Central memory CD8-positive, alpha-beta T cell (primary cell): ENCODE measurements around the gene COL25A1.

ENCODE experiments used
- ATAC-seq: fragments of 150-1000 bp; cut with Tn5 transposase; replicated peaks from 2 replicates; pipeline ENCODE4 v1.10.0; 2022; ENCODE audit warnings: mild to moderate bottlenecking, moderate FRiP score, moderate number of reproducible peaks; ENCODE audit not compliant: poor library complexity, severe bottlenecking; ENCODE audit errors: extremely low read depth
- DNase-seq, 2 donors: peaks; one replicate each; pipeline ENCODE4 v3.0.0; 2021; ENCODE audit warnings: low spot score in 2 of 2
- H3K27ac Mint-ChIP-seq: one replicate; pipeline ENCODE4 v1.8.0; 2022; ENCODE audit warnings: low read depth, mild to moderate bottlenecking, moderate library complexity, mixed read lengths
- H3K27me3 Mint-ChIP-seq: one replicate; pipeline ENCODE4 v1.8.0; 2022; ENCODE audit warnings: mixed read lengths
- H3K36me3 Mint-ChIP-seq: one replicate; pipeline ENCODE4 v1.8.0; 2022; ENCODE audit warnings: mild to moderate bottlenecking, moderate library complexity, mixed read lengths; ENCODE audit not compliant: insufficient read depth
- H3K4me1 Mint-ChIP-seq: one replicate; pipeline ENCODE4 v1.8.0; 2022; ENCODE audit warnings: mixed read lengths
- H3K4me3 Mint-ChIP-seq: one replicate; pipeline ENCODE4 v1.8.0; 2022; ENCODE audit warnings: mild to moderate bottlenecking, moderate library complexity, mixed read lengths
- H3K9me3 Mint-ChIP-seq: one replicate; pipeline ENCODE4 v1.8.0; 2022; ENCODE audit warnings: mixed read lengths

COL25A1 gene

GRCh38 chr4:108965472-108966076 lies 336.9 kb downstream of the COL25A1 start:
- peaks cover 9% of the 10 kb centered on the region for H3K9me3 Mint-ChIP-seq
- no peak overlapping the region for H3K4me3 Mint-ChIP-seq
- DNase-seq (no peak), ATAC-seq (no peak)
- H3K36me3 Mint-ChIP-seq: no peaks in the 10 kb centered on the region
- H3K4me1 Mint-ChIP-seq: no peaks in the 10 kb centered on the region
- peaks cover 6% of the 10 kb centered on the region for H3K27me3 Mint-ChIP-seq
- no peak overlapping the region for H3K27ac Mint-ChIP-seq

- no peak overlapping the region for H3K4me3 Mint-ChIP-seq
- peaks cover 9% of the 10 kb centered on the region for H3K9me3 Mint-ChIP-seq
- no peaks in the 10 kb centered on the region for H3K4me1 Mint-ChIP-seq
- no peak for ATAC-seq
- no peak for DNase-seq
- no peaks in the 10 kb centered on the region for H3K36me3 Mint-ChIP-seq
- H3K27me3 Mint-ChIP-seq: peaks cover 6% of the 10 kb centered on the region
- H3K27ac Mint-ChIP-seq: no peak overlapping the region
Measured at GRCh38 chr4:108965016-108965415, 337.4 kb downstream of the COL25A1 start.

GRCh38 chr4:108963910-108964309 lies 338.5 kb downstream of the COL25A1 start:
- no peak overlapping the region for H3K4me3 Mint-ChIP-seq
- H3K27ac Mint-ChIP-seq: no peak overlapping the region
- H3K9me3 Mint-ChIP-seq: peaks cover 7% of the 10 kb centered on the region
- H3K36me3 Mint-ChIP-seq: no peaks in the 10 kb centered on the region
- ATAC-seq (no peak), DNase-seq (no peak)
- H3K27me3 Mint-ChIP-seq: peaks cover 3% of the 10 kb centered on the region
- no peaks in the 10 kb centered on the region for H3K4me1 Mint-ChIP-seq

- ATAC-seq: no peak
- Mint-ChIP-seq H3K36me3 (no peaks in the 10 kb centered on the region), H3K4me1 (no peaks in the 10 kb centered on the region), H3K9me3 (no peaks in the 10 kb centered on the region), H3K27me3 (no peaks in the 10 kb centered on the region), H3K27ac (no peak overlapping the region), H3K4me3 (no peak overlapping the region)
- no peak for DNase-seq
Measured at GRCh38 chr4:108959491-108959890, 343.0 kb downstream of the COL25A1 start.

- Mint-ChIP-seq H3K9me3 (peaks cover 5% of the 10 kb centered on the region), H3K27ac (no peak overlapping the region), H3K36me3 (no peaks in the 10 kb centered on the region), H3K27me3 (no peaks in the 10 kb centered on the region), H3K4me3 (no peak overlapping the region), H3K4me1 (no peaks in the 10 kb centered on the region)
- DNase-seq (no peak), ATAC-seq (no peak)
Measured at GRCh38 chr4:108954880-108955279, 347.6 kb downstream of the COL25A1 start.

GRCh38 chr4:108953941-108954340 lies 348.5 kb downstream of the COL25A1 start:
- DNase-seq (no peak), ATAC-seq (no peak)
- H3K4me3 Mint-ChIP-seq: no peak overlapping the region
- H3K4me1 Mint-ChIP-seq: no peaks in the 10 kb centered on the region
- no peak overlapping the region for H3K27ac Mint-ChIP-seq
- peaks cover 5% of the 10 kb centered on the region for H3K9me3 Mint-ChIP-seq
- no peaks in the 10 kb centered on the region for H3K27me3 Mint-ChIP-seq
- H3K36me3 Mint-ChIP-seq: no peaks in the 10 kb centered on the region

GRCh38 chr4:108950158-108950915 lies 352.1 kb downstream of the COL25A1 start:
- no peak for ATAC-seq
- no peak overlapping the region for H3K27ac Mint-ChIP-seq
- H3K27me3 Mint-ChIP-seq: no peaks in the 10 kb centered on the region
- DNase-seq: no peak
- H3K4me1 Mint-ChIP-seq: no peaks in the 10 kb centered on the region
- H3K4me3 Mint-ChIP-seq: no peak overlapping the region
- no peaks in the 10 kb centered on the region for H3K36me3 Mint-ChIP-seq
- peaks cover 5% of the 10 kb centered on the region for H3K9me3 Mint-ChIP-seq

GRCh38 chr4:108947526-108947925 lies 354.9 kb downstream of the COL25A1 start:
- ATAC-seq: no peak
- Mint-ChIP-seq H3K4me1 (no peaks in the 10 kb centered on the region), H3K9me3 (peaks cover 5% of the 10 kb centered on the region), H3K27me3 (no peaks in the 10 kb centered on the region), H3K36me3 (no peaks in the 10 kb centered on the region), H3K4me3 (no peak overlapping the region), H3K27ac (no peak overlapping the region)
- DNase-seq: no peak

GRCh38 chr4:108946237-108946636 lies 356.2 kb downstream of the COL25A1 start:
- no peak for DNase-seq
- H3K27ac Mint-ChIP-seq: no peak overlapping the region
- H3K4me1 Mint-ChIP-seq: no peaks in the 10 kb centered on the region
- no peaks in the 10 kb centered on the region for H3K36me3 Mint-ChIP-seq
- no peak for ATAC-seq
- peaks cover 5% of the 10 kb centered on the region for H3K9me3 Mint-ChIP-seq
- H3K4me3 Mint-ChIP-seq: no peak overlapping the region
- no peaks in the 10 kb centered on the region for H3K27me3 Mint-ChIP-seq

GRCh38 chr4:108943976-108944591 lies 358.4 kb downstream of the COL25A1 start:
- ATAC-seq: no peak
- H3K27ac Mint-ChIP-seq: no peak overlapping the region

GRCh38 chr4:108943371-108943770 lies 359.1 kb downstream of the COL25A1 start:
- no peak overlapping the region for H3K27ac Mint-ChIP-seq
- ATAC-seq: no peak
- H3K4me3 Mint-ChIP-seq: no peak overlapping the region
- no peaks in the 10 kb centered on the region for H3K27me3 Mint-ChIP-seq
- H3K36me3 Mint-ChIP-seq: no peaks in the 10 kb centered on the region
- DNase-seq: no peak
- H3K4me1 Mint-ChIP-seq: no peaks in the 10 kb centered on the region
- no peaks in the 10 kb centered on the region for H3K9me3 Mint-ChIP-seq

More at GRCh38 chr4:108943976-108944591, 358.4 kb downstream of the COL25A1 start:
- H3K9me3 Mint-ChIP-seq: no peaks in the 10 kb centered on the region
- H3K4me3 Mint-ChIP-seq: no peak overlapping the region
- H3K36me3 Mint-ChIP-seq: no peaks in the 10 kb centered on the region
- H3K27me3 Mint-ChIP-seq: no peaks in the 10 kb centered on the region
- no peak for DNase-seq
- H3K4me1 Mint-ChIP-seq: no peaks in the 10 kb centered on the region

- ATAC-seq: no peak
- no peak for DNase-seq
- no peaks in the 10 kb centered on the region for H3K36me3 Mint-ChIP-seq
Measured at GRCh38 chr4:108941904-108942430, 360.5 kb downstream of the COL25A1 start.

GRCh38 chr4:108940634-108941033 lies 361.8 kb downstream of the COL25A1 start:
- H3K27me3 Mint-ChIP-seq: no peaks in the 10 kb centered on the region
- no peaks in the 10 kb centered on the region for H3K9me3 Mint-ChIP-seq
- no peaks in the 10 kb centered on the region for H3K4me1 Mint-ChIP-seq
- H3K36me3 Mint-ChIP-seq: no peaks in the 10 kb centered on the region
- no peak overlapping the region for H3K27ac Mint-ChIP-seq
- DNase-seq (no peak), ATAC-seq (no peak)
- H3K4me3 Mint-ChIP-seq: no peak overlapping the region

More at GRCh38 chr4:108941904-108942430, 360.5 kb downstream of the COL25A1 start:
- Mint-ChIP-seq H3K4me1 (no peaks in the 10 kb centered on the region), H3K27me3 (no peaks in the 10 kb centered on the region), H3K4me3 (no peak overlapping the region), H3K9me3 (no peaks in the 10 kb centered on the region), H3K27ac (no peak overlapping the region)
